Measurements from ENCODE around the gene GRID1.
"Not testable (repeated sequence)": the region's sequence is repeated elsewhere in the genome, so short reads cannot be mapped to it uniquely, and the experiment has no call there.

The GRID1 gene

GRCh38 chr10:86044029-86044428, 322.6 kb downstream of the GRID1 start:
- Mint-ChIP-seq H3K27ac (no peak overlapping the region), H3K27me3 (peaks cover 64% of the 10 kb centered on the region), H3K4me1 (peaks cover 26% of the 10 kb centered on the region), H3K4me3 (no peak overlapping the region), H3K9me3 (no peaks in the 10 kb centered on the region)
- no peak for ATAC-seq
- no peak for DNase-seq

GRCh38 chr10:86043236-86043635, 323.4 kb downstream of the GRID1 start:
- no peak overlapping the region for H3K27ac Mint-ChIP-seq
- DNase-seq: no peak
- H3K9me3 Mint-ChIP-seq: no peaks in the 10 kb centered on the region
- peaks cover 23% of the 10 kb centered on the region for H3K4me1 Mint-ChIP-seq
- no peak for ATAC-seq
- H3K27me3 Mint-ChIP-seq: peaks cover 70% of the 10 kb centered on the region
- H3K4me3 Mint-ChIP-seq: no peak overlapping the region

DNA sequence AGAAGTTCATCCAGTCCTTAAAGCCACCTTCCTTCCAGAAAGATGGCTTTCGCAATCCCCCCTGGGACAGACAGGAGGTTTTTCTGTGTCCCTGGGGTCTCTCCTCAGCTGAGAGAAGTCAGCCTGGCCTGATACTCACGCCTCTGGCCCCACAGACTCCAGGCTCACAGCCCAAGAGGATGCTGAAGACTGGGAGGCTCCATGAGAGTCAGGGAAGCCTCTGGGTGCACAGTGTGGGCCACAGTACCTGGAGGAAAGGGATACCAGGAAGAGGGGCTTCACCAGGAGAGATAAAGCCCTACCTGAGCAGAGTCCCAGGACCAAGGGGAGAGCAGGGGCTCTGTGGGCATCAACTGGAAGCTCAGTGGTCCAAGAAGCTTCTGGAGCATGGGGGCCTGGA, 324.4 kb downstream of the GRID1 start:
- no peaks in the 10 kb centered on the region for H3K9me3 Mint-ChIP-seq
- no peak for ATAC-seq
- no peak for DNase-seq
- H3K4me1 Mint-ChIP-seq: peaks cover 12% of the 10 kb centered on the region
- no peak overlapping the region for H3K4me3 Mint-ChIP-seq
- peaks cover 70% of the 10 kb centered on the region for H3K27me3 Mint-ChIP-seq
- H3K27ac Mint-ChIP-seq: no peak overlapping the region

DNA sequence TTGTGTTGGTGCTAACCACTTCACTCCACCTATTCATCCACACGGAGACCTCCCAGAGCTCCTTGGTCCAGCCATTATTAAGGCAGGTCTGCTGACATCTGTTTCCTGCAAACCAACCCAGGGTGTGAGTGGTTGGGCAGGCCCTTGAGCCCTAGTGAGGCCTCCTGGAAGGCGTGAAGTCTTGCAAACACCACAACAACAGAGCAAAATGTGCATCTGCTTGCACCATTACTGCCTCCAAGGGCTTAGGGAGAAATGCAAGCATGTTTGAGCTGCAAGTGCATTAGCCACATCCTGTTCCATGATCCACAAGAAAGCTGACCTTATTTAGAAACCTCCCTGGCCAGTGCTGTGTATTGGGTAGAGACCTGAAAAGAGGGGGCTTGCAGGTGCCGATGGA, 325.5 kb downstream of the GRID1 start:
- DNase-seq (no peak), ATAC-seq (no peak)
- Mint-ChIP-seq H3K9me3 (no peaks in the 10 kb centered on the region), H3K27me3 (peaks cover 62% of the 10 kb centered on the region), H3K4me1 (peaks cover 1% of the 10 kb centered on the region), H3K27ac (no peak overlapping the region), H3K4me3 (no peak overlapping the region)

GRCh38 chr10:86038371-86038770, 328.2 kb downstream of the GRID1 start:
- Mint-ChIP-seq H3K4me1 (no peaks in the 10 kb centered on the region), H3K27me3 (peaks cover 54% of the 10 kb centered on the region), H3K9me3 (no peaks in the 10 kb centered on the region), H3K27ac (no peak overlapping the region), H3K4me3 (no peak overlapping the region)
- ATAC-seq (no peak), DNase-seq (no peak)

- Mint-ChIP-seq H3K27ac (no peak overlapping the region), H3K27me3 (peaks cover 45% of the 10 kb centered on the region), H3K4me1 (no peaks in the 10 kb centered on the region), H3K4me3 (no peak overlapping the region), H3K9me3 (no peaks in the 10 kb centered on the region)
- ATAC-seq (no peak), DNase-seq (no peak)
Observed at GRCh38 chr10:86037096-86037495, 329.5 kb downstream of the GRID1 start.

DNA sequence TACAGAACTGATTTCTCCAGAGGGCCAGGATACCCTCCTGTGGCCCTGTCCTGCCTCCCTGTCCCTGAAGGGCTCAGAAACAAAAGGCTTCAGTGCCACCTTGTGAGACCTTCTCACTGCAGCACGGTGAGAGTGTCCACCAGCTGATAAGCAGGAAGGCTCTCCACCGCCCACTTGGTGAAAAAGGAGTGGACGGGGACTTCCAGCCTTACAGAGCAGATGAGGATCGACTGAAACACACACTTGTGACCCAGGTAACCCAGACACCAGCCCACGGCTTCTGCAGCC, 330.1 kb downstream of the GRID1 start:
- no peak overlapping the region for H3K27ac Mint-ChIP-seq
- H3K4me3 Mint-ChIP-seq: no peak overlapping the region
- H3K4me1 Mint-ChIP-seq: no peaks in the 10 kb centered on the region
- no peak for DNase-seq
- H3K9me3 Mint-ChIP-seq: peaks cover 0 to 4% of the 10 kb centered on the region in 2 donors
- ATAC-seq: peak; percentile 10
- H3K27me3 Mint-ChIP-seq: peaks cover 44% of the 10 kb centered on the region

DNA sequence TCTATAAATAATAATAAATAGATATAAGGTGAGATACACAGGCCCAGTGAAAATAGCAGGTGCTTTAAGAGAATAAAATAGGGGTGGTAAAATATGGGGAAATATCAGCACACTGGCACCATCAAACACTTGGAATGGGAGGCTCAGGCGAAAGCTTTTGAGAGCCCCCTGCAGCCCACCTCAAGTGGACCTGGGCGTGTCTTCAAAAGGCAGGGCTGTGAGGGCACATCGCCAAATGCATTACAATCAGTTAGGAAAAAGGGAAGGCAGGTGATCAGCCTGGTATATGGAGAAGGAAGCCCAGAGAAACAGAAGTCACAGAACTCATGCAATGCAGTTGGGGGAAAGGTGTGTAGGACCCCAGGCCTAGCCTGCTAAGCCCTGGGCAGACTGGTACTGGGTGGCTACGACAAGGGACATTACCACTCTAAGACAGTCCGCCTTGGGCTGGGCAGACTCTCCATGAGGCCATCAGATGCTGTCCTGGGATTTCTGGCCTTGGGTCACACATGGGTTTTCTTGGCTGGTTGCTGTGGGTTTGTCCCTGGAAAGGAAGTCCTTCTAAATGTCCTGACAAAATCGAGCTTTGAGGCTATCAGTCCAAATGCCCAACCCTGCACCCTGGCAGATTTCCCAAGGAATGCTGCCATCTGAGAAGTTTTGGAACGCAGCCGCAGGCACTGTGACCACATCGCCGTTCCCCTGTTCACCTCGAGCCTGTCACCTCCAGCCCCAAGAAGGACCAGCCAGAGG, 330.6 kb downstream of the GRID1 start:
- peaks cover 39% of the 10 kb centered on the region for H3K27me3 Mint-ChIP-seq
- no peak for DNase-seq

DNA sequence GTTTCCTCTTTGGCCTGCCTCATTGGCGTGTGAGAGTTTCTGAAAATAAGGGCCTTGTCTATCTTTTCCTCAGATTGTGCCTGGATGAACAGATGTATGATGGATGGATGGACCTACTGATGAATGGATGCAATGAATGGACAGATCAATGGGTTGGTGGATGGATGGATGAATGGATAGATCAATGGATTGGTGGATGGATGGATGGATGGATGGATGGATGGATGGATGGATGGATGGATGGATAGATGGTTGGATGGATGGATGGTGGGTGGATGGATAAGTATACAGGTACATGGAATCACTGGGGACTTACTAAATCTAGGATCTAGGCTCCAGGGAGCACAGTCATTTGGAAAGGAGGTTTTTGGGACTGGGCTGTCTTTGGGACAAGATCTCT, 331.9 kb downstream of the GRID1 start:
- DNase-seq (no peak), ATAC-seq (no peak)
- H3K4me3 Mint-ChIP-seq: no peak overlapping the region
- H3K4me1 Mint-ChIP-seq: no peaks in the 10 kb centered on the region
- no peak overlapping the region for H3K27ac Mint-ChIP-seq
- peaks cover 36% of the 10 kb centered on the region for H3K27me3 Mint-ChIP-seq
- H3K9me3 Mint-ChIP-seq: peaks cover 5 to 8% of the 10 kb centered on the region in 2 donors

More for the DNA sequence above, 330.6 kb downstream of the GRID1 start:
- ATAC-seq: no peak
- Mint-ChIP-seq H3K9me3 (peaks cover 0 to 5% of the 10 kb centered on the region in 2 donors), H3K27ac (no peak overlapping the region), H3K4me1 (no peaks in the 10 kb centered on the region), H3K4me3 (no peak overlapping the region)

DNA sequence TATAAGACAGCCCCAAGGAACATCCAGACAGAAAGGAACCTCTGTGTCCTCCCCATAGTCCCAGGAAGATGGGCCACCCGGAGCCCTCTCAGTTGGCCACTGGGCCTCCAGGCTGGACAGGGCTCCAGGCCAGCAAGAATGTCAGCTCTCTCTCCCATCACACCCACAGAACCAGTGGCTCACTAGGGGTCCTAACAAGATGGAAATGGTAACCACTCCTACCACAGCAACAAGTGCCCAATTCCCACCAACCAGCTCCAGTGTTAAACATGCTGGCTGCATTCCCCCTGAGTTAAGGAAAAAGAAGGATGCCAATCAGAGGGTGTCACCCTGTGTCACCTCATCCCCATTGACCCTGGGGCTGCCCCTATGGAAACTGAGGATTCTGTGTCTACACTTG, 333.0 kb downstream of the GRID1 start:
- H3K4me1 Mint-ChIP-seq: no peaks in the 10 kb centered on the region
- H3K4me3 Mint-ChIP-seq: no peak overlapping the region
- DNase-seq (no peak), ATAC-seq (no peak)
- peak overlapping the region in 1 of 2 donors; percentile 39 for H3K27ac Mint-ChIP-seq
- peaks cover 5 to 8% of the 10 kb centered on the region in 2 donors for H3K9me3 Mint-ChIP-seq
- peaks cover 32% of the 10 kb centered on the region for H3K27me3 Mint-ChIP-seq

- not testable (repeated sequence) for H3K4me1 Mint-ChIP-seq, DNase-seq, H3K27ac Mint-ChIP-seq, H3K9me3 Mint-ChIP-seq, ATAC-seq, H3K4me3 Mint-ChIP-seq
- H3K27me3 Mint-ChIP-seq: peaks cover 39% of the 10 kb centered on the region
Observed at GRCh38 chr10:86032087-86032486, 334.5 kb downstream of the GRID1 start.

DNA sequence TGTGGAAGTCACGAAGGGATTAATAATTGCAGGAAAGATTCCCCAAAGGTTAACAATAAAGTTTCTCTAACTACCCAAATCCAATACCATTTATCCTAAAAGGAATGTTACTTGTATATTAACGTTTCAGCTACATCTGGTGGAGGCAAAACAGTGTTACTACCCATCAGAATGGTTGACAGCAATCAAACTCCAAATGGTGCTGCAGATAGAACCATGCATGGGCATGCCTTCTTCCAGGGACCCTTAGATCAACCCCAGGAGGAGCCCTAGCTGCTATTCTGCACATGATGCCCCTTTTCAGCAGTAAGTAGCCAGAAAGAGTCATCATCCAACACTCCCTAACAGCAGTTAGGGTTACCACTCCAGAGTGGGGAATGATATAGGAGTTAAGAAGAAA, 336.3 kb downstream of the GRID1 start:
- Mint-ChIP-seq H3K27me3 (peaks cover 39% of the 10 kb centered on the region), H3K9me3 (peaks cover 5 to 8% of the 10 kb centered on the region in 2 donors), H3K27ac (no peak overlapping the region), H3K4me1 (no peaks in the 10 kb centered on the region), H3K4me3 (no peak overlapping the region)
- ATAC-seq: no peak
- DNase-seq: no peak

DNA sequence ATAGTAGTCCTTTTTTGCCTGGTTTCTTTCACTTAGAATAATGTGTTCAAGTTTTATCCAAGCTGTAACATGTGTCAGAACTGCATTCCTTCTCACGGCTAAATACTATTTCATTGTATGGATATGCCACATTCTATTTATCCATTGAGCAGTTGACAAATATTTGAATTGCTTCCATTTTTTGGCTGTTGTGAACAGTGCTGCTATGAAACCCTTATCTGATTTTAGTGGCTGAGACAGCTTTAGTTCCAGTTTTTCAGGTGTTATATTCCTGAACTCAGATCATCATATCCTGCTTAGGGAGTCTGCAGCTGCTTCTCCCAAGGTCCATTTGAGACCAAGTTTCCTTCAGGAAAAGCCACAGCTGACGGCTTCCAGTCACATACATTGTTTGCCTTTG, 339.2 kb downstream of the GRID1 start:
- Mint-ChIP-seq H3K27me3 (peaks cover 39% of the 10 kb centered on the region), H3K27ac (no peak overlapping the region), H3K9me3 (peaks cover 5 to 8% of the 10 kb centered on the region in 2 donors), H3K4me1 (no peaks in the 10 kb centered on the region), H3K4me3 (no peak overlapping the region)
- DNase-seq (no peak), ATAC-seq (no peak)

GRCh38 chr10:86025509-86025908, 341.1 kb downstream of the GRID1 start:
- ATAC-seq (no peak), DNase-seq (no peak)
- H3K4me3 Mint-ChIP-seq: no peak overlapping the region
- no peaks in the 10 kb centered on the region for H3K4me1 Mint-ChIP-seq
- peaks cover 0 to 7% of the 10 kb centered on the region in 2 donors for H3K9me3 Mint-ChIP-seq
- H3K27ac Mint-ChIP-seq: peak overlapping the region in 1 of 2 donors; percentile 67
- peaks cover 33% of the 10 kb centered on the region for H3K27me3 Mint-ChIP-seq

- ATAC-seq (no peak), DNase-seq (no peak)
- Mint-ChIP-seq H3K27me3 (peaks cover 26% of the 10 kb centered on the region), H3K4me1 (no peaks in the 10 kb centered on the region), H3K4me3 (no peak overlapping the region), H3K27ac (peak overlapping the region in 1 of 2 donors; percentile 81), H3K9me3 (no peaks in the 10 kb centered on the region)
Observed at GRCh38 chr10:86024281-86025041, 342.1 kb downstream of the GRID1 start.

DNA sequence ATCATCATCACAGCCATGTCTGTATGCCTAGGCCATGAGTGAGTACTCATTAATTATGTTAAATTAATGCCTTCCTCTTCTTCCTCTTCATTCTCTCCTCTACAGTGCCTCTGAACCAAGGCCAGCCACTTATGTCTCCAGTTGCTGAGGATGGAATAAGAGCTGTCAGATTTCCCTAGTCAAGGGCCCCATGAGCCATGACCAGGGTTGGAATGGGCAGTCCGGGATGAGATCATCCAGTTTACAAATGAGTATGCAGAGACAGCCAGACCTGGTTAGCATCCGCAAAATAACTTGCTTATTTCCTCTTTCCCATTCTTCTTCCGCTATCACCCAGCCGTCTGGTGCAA, 342.7 kb downstream of the GRID1 start:
- H3K9me3 Mint-ChIP-seq: no peaks in the 10 kb centered on the region
- DNase-seq: no peak
- no peak overlapping the region for H3K27ac Mint-ChIP-seq
- H3K4me3 Mint-ChIP-seq: no peak overlapping the region
- peaks cover 21% of the 10 kb centered on the region for H3K27me3 Mint-ChIP-seq
- no peak for ATAC-seq
- no peaks in the 10 kb centered on the region for H3K4me1 Mint-ChIP-seq
